Fibroblast of lung (primary cell): ENCODE data around the gene CKS2. TPM values are rescaled to one million over a fixed set of nuclear protein-coding genes. Genes with fewer than 3 reads are reported as not detected.

Source experiments
- DNase-seq, 2 donors: peaks; one replicate each; pipeline versions ENCODE4 v3.0.0 to v3.0.0-alpha.2; 2010; ENCODE audit warnings: low read depth in 2 of 2
- H2AFZ ChIP-seq: 2 replicates; pipeline ENCODE4 v1.5.1; 2012; ENCODE audit warnings: low read length, control low read depth, inconsistent platforms
- H3K27ac ChIP-seq: 2 replicates; pipeline ENCODE4 v1.5.1; 2011; ENCODE audit warnings: low read length, control low read depth; ENCODE audit not compliant: insufficient read depth
- H3K27me3 ChIP-seq: 2 replicates; pipeline ENCODE4 v1.5.1; 2011; ENCODE audit warnings: mild to moderate bottlenecking, low read length; ENCODE audit not compliant: control insufficient read depth, insufficient read depth
- H3K36me3 ChIP-seq: 2 replicates; pipeline ENCODE4 v1.5.1; 2011; ENCODE audit warnings: low read length; ENCODE audit not compliant: control insufficient read depth, insufficient read depth
- H3K4me1 ChIP-seq: 2 replicates; pipeline ENCODE4 v1.5.1; 2011; ENCODE audit warnings: low read length; ENCODE audit not compliant: control insufficient read depth, insufficient read depth; ENCODE audit errors: extremely low read depth
- H3K4me2 ChIP-seq: 2 replicates; pipeline ENCODE4 v1.5.1; 2011; ENCODE audit warnings: low read length, control low read depth; ENCODE audit not compliant: insufficient read depth; ENCODE audit errors: extremely low read depth
- H3K4me3 ChIP-seq, 4 experiments: fragments of 200-600 bp in 1 of 4; sonication (generic) in 1 of 4; replicated peaks in 1 of 4; 2 replicates each; pipeline ENCODE4 v1.5.1; 2011 to 2016; ENCODE audit warnings: low read length in 4 of 4, low read depth in 3 of 4, mild to moderate bottlenecking in 3 of 4, control low read depth in 2 of 4, inconsistent platforms in 1 of 4, mixed read lengths in 1 of 4; ENCODE audit not compliant: insufficient read depth in 1 of 4; ENCODE audit errors: control extremely low read depth in 1 of 4
- H3K79me2 ChIP-seq: 2 replicates; pipeline ENCODE4 v1.5.1; 2012; ENCODE audit warnings: mild to moderate bottlenecking, low read length, inconsistent platforms; ENCODE audit not compliant: control insufficient read depth, insufficient read depth
- H3K9ac ChIP-seq: 2 replicates; pipeline ENCODE4 v1.5.1; 2011; ENCODE audit warnings: mild to moderate bottlenecking, low read length, control low read depth; ENCODE audit not compliant: insufficient read depth
- H3K9me3 ChIP-seq: 2 replicates; pipeline ENCODE4 v1.5.1; 2012; ENCODE audit warnings: low read depth, low read length; ENCODE audit not compliant: control insufficient read depth, insufficient read depth
- H4K20me1 ChIP-seq: 2 replicates; pipeline ENCODE4 v1.5.1; 2011; ENCODE audit warnings: low read length; ENCODE audit not compliant: control insufficient read depth, insufficient read depth; ENCODE audit errors: extremely low read depth
- EZH2 ChIP-seq: IDR thresholded peaks from 2 replicates; pipeline ENCODE4 v1.5.1; 2012; ENCODE audit warnings: low read length, control low read depth, mild to moderate bottlenecking; ENCODE audit errors: missing control alignments
- polyA plus RNA-seq, 2 donors: library from polyadenylated mRNA; depleted of rRNA in 1 of 2; stranded (reverse) in 1 of 2; unstranded in 1 of 2; fragments of >200 nt; gene quantifications; 2 replicates each; pipeline ENCODE4 v1.2.1, GENCODE V29; 2011 to 2012; ENCODE audit warnings: missing spikeins in 1 of 2
- total RNA-seq: library from RNA; depleted of rRNA; stranded (reverse); fragments of >200 nt; gene quantifications from 2 replicates; pipeline ENCODE4 v1.2.1, GENCODE V29; 2014
- TF ChIP-seq, protein P1 (sequence below), 2 donors: IDR thresholded peaks in 1 of 2; conservative IDR thresholded peaks in 1 of 2; 1 replicate in 1 of 2; 2 replicates in 1 of 2; pipeline ENCODE4 v1.5.1; 2011 to 2012; ENCODE audit warnings: low read length in 2 of 2, control low read depth in 1 of 2, inconsistent platforms in 1 of 2, low read depth in 1 of 2, mild to moderate bottlenecking in 1 of 2

Gene CKS2
- total and polyA plus RNA-seq, 2 donors (not counting 1 experiment from before 2014, with no cell fraction given) = 69.7 to 101 TPM

DNA sequence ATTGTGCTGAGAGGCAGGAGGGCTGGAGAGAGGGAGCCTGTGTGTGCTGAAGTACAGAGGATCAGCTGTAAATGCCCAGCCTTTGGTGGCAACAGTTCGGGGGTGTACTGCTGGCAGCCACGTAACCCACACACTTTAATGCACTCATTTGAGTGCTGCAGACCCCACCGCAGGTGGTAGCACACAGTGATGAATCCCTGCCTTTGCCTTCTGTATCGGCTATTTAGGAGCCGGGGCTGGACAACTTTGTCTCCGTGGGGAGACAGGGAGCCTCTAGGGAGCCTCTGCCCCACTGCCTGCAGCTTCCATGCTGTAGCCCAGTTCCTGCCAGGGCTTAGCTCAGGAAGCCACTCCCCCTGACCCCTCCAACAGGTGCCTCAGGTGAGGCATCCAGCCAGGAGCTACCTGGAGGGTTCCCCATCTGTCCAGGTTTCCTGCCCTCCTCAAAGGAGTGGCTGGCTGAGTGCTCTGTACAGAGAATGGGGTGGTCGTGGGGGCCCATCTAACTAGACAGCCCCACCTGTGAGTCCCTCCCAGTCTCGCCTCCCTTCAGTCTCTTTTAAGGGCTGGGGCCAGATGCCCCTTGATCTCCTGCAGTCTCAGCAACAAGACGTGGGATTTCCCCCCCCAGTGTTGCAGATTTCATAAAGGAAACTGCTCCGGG lies 51.8 kb downstream of the CKS2 start:
- H3K9ac ChIP-seq = no peak overlapping the region
- no peak overlapping the region for H3K4me3 ChIP-seq
- H3K27ac ChIP-seq = no peak overlapping the region
- no peak for DNase-seq
- no peaks in the 10 kb centered on the region for H4K20me1 ChIP-seq
- H3K79me2 ChIP-seq = no peaks in the 10 kb centered on the region
- no peaks in the 10 kb centered on the region for H3K9me3 ChIP-seq
- peaks cover 5% of the 10 kb centered on the region for H3K36me3 ChIP-seq
- H2AFZ ChIP-seq = no peak overlapping the region
- no peaks in the 10 kb centered on the region for H3K4me1 ChIP-seq
- H3K27me3 ChIP-seq = no peaks in the 10 kb centered on the region
- no peak for TF ChIP-seq EZH2
- TF ChIP-seq, protein P1, sequence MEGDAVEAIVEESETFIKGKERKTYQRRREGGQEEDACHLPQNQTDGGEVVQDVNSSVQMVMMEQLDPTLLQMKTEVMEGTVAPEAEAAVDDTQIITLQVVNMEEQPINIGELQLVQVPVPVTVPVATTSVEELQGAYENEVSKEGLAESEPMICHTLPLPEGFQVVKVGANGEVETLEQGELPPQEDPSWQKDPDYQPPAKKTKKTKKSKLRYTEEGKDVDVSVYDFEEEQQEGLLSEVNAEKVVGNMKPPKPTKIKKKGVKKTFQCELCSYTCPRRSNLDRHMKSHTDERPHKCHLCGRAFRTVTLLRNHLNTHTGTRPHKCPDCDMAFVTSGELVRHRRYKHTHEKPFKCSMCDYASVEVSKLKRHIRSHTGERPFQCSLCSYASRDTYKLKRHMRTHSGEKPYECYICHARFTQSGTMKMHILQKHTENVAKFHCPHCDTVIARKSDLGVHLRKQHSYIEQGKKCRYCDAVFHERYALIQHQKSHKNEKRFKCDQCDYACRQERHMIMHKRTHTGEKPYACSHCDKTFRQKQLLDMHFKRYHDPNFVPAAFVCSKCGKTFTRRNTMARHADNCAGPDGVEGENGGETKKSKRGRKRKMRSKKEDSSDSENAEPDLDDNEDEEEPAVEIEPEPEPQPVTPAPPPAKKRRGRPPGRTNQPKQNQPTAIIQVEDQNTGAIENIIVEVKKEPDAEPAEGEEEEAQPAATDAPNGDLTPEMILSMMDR (conservative IDR thresholded peaks at IDR 0.05 in 1 of 2, IDR thresholded peaks at IDR 0.05 in 1 of 2; ENCODE audit: low read depth in 1 of 2, low read length in 2 of 2) = no peak
- H3K4me2 ChIP-seq = no peak overlapping the region

DNA sequence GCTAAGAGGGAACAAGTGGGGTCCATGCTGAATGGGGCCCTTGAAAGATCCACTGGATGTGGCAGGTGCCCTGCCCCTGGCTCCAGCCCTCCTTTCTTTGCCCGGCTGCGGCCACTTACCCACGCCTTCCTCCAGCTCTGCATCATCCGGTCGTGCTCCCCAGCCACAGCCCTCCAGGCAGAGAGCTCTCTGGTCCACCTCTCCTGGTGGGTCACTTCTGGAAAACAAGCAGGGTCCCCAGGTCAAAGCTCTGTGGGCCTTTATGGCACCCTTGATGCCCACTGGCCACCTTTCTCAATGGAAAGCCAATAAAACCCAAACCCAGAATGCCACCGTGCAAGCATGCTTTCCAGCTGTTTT lies 52.3 kb downstream of the CKS2 start:
- Histone ChIP-seq H3K4me3 (no peak overlapping the region), H3K79me2 (no peaks in the 10 kb centered on the region), H3K27ac (no peak overlapping the region), H3K36me3 (peaks cover 4% of the 10 kb centered on the region), H3K4me1 (no peaks in the 10 kb centered on the region), H3K9ac (no peak overlapping the region), H3K4me2 (no peak overlapping the region), H3K9me3 (no peaks in the 10 kb centered on the region), H3K27me3 (no peaks in the 10 kb centered on the region), H4K20me1 (no peaks in the 10 kb centered on the region), H2AFZ (no peak overlapping the region)
- TF ChIP-seq, protein P1 (conservative IDR thresholded peaks at IDR 0.05 in 1 of 2, IDR thresholded peaks at IDR 0.05 in 1 of 2; ENCODE audit: low read depth in 1 of 2, low read length in 2 of 2) = no peak
- TF ChIP-seq EZH2 = no peak
- no peak for DNase-seq

DNA sequence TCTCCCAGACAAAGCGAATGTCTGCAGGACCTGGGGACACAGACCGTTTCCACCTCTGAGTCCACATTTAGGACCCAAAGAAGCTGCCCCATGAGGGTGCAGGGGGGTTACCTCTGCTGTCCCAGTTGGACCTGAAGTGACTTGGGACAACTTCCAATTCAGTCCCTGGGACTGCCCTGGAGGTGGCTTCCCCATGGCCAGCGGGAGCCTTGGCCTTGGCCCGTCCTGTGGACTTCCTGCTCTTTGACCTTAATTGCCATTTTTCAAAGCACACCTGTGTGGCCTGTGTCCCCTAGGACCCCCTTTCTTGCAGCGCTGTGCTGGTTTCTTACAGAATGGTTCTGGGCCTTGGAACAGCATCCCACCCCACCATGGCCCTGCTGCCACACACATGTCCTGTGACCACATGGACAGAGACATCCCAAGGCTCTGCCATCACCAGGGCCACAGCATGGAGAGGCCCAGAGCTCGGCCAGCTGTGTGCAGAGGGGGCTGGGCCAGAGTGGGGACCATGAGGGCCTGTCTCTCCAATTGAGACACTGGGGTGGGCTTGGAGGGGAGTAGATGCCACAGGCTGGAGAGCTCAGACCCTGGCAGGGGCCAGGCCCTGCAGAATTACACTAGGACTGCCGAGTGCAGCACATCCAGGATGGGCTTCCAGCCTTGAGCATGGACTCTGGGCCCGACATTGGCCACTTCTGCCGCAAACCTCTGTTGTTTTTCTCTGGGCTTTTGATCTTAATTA lies 53.1 kb downstream of the CKS2 start:
- H3K27ac ChIP-seq = no peak overlapping the region

More for the DNA sequence above, 53.1 kb downstream of the CKS2 start:
- no peaks in the 10 kb centered on the region for H3K4me1 ChIP-seq
- H3K4me3 ChIP-seq = no peak overlapping the region
- no peak overlapping the region for H2AFZ ChIP-seq
- no peaks in the 10 kb centered on the region for H3K79me2 ChIP-seq
- no peak overlapping the region for H3K9ac ChIP-seq
- peaks cover 2% of the 10 kb centered on the region for H3K36me3 ChIP-seq
- H3K27me3 ChIP-seq = no peaks in the 10 kb centered on the region
- no peaks in the 10 kb centered on the region for H4K20me1 ChIP-seq
- TF ChIP-seq, protein P1 (conservative IDR thresholded peaks at IDR 0.05 in 1 of 2, IDR thresholded peaks at IDR 0.05 in 1 of 2; ENCODE audit: low read depth in 1 of 2, low read length in 2 of 2) = no peak
- TF ChIP-seq EZH2 = no peak
- no peak for DNase-seq
- no peaks in the 10 kb centered on the region for H3K9me3 ChIP-seq
- H3K4me2 ChIP-seq = no peak overlapping the region
